Measurements from ENCODE around the gene WNT7A. TPM values are rescaled to one million over a fixed set of nuclear protein-coding genes. Genes with fewer than 3 reads are reported as not detected.

Gene WNT7A
- total RNA-seq, 1 donor from 2014 or later = not detected

DNA sequence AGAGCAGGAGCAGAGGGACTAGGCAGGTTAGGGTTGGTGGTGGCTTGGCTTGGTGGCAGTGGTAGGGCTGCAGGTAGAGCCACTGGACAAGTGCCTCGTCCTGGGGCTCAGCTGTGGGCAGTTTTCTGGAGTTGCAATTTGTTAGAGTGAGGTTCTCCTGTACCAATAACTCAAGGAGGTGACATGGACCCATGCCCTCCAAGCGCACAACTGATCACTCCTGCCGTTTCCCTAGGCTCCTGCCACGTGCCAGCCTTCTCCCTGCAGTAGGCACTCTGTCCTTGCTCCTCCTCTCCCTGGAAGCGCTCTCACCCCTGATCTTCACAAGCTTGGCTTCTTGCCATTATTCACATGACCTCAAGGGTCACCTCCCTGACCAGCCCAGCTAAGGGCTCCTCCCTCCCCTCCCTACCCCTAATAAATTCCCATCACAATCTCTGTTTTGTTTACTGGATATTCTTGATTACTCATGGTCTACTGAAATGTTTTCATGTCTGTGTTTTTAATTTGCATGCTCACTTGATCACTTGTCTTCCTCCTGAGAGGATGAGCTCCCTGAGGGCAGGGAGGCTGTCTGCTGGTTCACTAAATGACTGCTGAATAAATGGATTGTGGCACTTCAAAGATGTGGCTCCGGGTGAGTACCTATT, 3.3 kb downstream of the WNT7A start:
- H3K36me3 Mint-ChIP-seq (ENCODE audit: unreplicated experiment) = peaks cover 10% of the 10 kb centered on the region
- TF ChIP-seq, protein P1, sequence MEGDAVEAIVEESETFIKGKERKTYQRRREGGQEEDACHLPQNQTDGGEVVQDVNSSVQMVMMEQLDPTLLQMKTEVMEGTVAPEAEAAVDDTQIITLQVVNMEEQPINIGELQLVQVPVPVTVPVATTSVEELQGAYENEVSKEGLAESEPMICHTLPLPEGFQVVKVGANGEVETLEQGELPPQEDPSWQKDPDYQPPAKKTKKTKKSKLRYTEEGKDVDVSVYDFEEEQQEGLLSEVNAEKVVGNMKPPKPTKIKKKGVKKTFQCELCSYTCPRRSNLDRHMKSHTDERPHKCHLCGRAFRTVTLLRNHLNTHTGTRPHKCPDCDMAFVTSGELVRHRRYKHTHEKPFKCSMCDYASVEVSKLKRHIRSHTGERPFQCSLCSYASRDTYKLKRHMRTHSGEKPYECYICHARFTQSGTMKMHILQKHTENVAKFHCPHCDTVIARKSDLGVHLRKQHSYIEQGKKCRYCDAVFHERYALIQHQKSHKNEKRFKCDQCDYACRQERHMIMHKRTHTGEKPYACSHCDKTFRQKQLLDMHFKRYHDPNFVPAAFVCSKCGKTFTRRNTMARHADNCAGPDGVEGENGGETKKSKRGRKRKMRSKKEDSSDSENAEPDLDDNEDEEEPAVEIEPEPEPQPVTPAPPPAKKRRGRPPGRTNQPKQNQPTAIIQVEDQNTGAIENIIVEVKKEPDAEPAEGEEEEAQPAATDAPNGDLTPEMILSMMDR (IDR thresholded peaks at IDR 0.05; ENCODE audit: partially characterized antibody, unreplicated experiment) = no peak
- H3K27ac Mint-ChIP-seq (ENCODE audit: unreplicated experiment) = no peak overlapping the region
- no peaks in the 10 kb centered on the region for H3K4me1 Mint-ChIP-seq (ENCODE audit: low read depth, unreplicated experiment)
- DNase-seq = peak; percentile 3
- H3K9me3 Mint-ChIP-seq (ENCODE audit: unreplicated experiment) = peaks cover 5% of the 10 kb centered on the region
- peak overlapping the region; percentile 6 for H3K4me3 Mint-ChIP-seq (ENCODE audit: unreplicated experiment)
- peaks cover 32% of the 10 kb centered on the region for H3K27me3 Mint-ChIP-seq (ENCODE audit: unreplicated experiment)

DNA sequence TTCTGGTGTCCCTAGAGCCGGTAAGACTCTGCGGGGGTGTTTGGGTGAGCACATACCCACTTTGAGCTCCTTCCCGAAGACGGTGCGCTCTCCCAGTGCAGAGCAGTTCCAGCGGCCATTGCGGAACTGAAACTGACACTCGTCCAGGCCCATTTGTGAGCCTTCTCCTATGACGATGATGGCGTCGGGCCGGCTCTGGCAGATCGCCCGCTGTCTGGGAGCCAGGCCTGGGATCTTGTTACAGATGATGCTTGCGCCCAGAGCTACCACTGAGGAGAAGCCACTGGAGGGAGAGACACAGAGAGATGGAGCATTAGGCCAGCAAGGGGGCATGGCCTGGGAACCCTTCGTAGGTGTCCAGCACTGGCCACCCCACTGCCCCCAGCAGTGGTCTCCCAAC, 5.0 kb downstream of the WNT7A start:
- Mint-ChIP-seq H3K4me1 (ENCODE audit: low read depth, unreplicated experiment) (no peaks in the 10 kb centered on the region), H3K27ac (ENCODE audit: unreplicated experiment) (no peak overlapping the region), H3K27me3 (ENCODE audit: unreplicated experiment) (peaks cover 28% of the 10 kb centered on the region), H3K4me3 (ENCODE audit: unreplicated experiment) (no peak overlapping the region), H3K36me3 (ENCODE audit: unreplicated experiment) (peaks cover 13% of the 10 kb centered on the region), H3K9me3 (ENCODE audit: unreplicated experiment) (peaks cover 6% of the 10 kb centered on the region)
- peak; percentile 13 for DNase-seq
- TF ChIP-seq, protein P1 (IDR thresholded peaks at IDR 0.05; ENCODE audit: partially characterized antibody, unreplicated experiment) = no peak

DNA sequence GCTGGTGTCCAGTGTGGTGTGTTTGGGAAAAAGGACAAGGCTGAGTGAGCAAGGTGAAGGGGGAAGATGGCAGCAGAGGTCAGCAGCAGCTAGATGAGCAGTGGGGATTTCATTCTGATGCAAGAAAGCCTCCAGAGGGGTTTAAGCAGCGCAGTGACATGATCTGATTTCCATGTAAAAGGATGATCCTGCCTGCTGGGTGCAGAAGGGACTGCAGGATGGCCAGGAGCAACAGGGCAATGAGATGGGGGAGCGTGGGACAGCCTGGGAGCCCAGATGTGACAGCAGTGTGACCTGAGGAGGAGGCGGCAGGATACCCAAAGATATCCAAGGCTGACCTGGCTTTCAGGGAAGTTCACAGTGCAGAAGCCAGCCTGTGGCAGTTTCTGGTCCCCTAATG, 6.1 kb downstream of the WNT7A start:
- TF ChIP-seq, protein P1 (IDR thresholded peaks at IDR 0.05; ENCODE audit: partially characterized antibody, unreplicated experiment) = peak; percentile 12
- Mint-ChIP-seq H3K9me3 (ENCODE audit: unreplicated experiment) (peaks cover 9% of the 10 kb centered on the region), H3K27ac (ENCODE audit: unreplicated experiment) (no peak overlapping the region), H3K27me3 (ENCODE audit: unreplicated experiment) (peaks cover 30% of the 10 kb centered on the region), H3K4me3 (ENCODE audit: unreplicated experiment) (no peak overlapping the region), H3K36me3 (ENCODE audit: unreplicated experiment) (peaks cover 13% of the 10 kb centered on the region), H3K4me1 (ENCODE audit: low read depth, unreplicated experiment) (no peaks in the 10 kb centered on the region)
- DNase-seq = peak; percentile 14

DNA sequence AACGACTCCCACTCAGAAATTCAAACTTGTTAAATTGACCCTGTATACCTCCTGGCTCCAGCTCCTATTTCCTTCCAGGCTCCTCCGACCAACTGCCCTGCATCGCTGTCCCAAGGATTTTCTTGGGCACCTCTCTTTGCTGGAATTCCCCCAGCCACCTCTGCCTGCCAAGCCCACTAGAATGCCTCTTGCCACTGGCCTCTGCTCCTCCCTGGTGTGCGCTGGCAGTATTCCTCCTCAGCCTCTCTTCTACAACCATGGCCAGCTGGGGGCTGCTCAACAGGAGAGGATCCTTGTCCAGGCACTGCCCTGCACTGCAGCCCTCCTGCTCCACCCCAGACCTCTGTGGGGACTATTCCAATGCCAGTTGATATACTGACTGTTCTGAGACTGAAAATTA, 7.4 kb downstream of the WNT7A start:
- Mint-ChIP-seq H3K27ac (ENCODE audit: unreplicated experiment) (no peak overlapping the region), H3K9me3 (ENCODE audit: unreplicated experiment) (peaks cover 8% of the 10 kb centered on the region), H3K4me3 (ENCODE audit: unreplicated experiment) (no peak overlapping the region), H3K36me3 (ENCODE audit: unreplicated experiment) (peaks cover 13% of the 10 kb centered on the region), H3K27me3 (ENCODE audit: unreplicated experiment) (peaks cover 30% of the 10 kb centered on the region), H3K4me1 (ENCODE audit: low read depth, unreplicated experiment) (no peaks in the 10 kb centered on the region)
- no peak for DNase-seq
- TF ChIP-seq, protein P1 (IDR thresholded peaks at IDR 0.05; ENCODE audit: partially characterized antibody, unreplicated experiment) = no peak

DNA sequence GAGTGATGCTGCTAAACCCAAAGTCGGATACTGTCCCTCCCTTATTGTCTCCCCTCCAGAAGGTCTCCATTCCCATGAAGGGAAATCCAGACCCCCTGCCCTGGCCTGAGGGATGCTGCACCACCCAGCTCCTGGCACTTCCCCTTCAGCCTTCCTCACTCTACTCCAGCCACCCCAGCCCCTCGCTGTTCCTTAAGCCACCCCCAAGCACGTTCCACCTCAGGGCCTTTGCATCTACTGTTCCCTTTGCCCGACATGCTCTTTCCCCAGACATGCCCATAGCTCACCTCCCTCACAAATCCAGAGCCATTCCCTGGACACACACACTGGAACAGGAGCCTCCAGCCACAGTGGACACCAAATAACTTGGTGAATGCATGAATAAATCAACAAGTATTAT, 8.1 kb downstream of the WNT7A start:
- Mint-ChIP-seq H3K4me3 (ENCODE audit: unreplicated experiment) (no peak overlapping the region), H3K9me3 (ENCODE audit: unreplicated experiment) (peaks cover 6% of the 10 kb centered on the region), H3K36me3 (ENCODE audit: unreplicated experiment) (peaks cover 13% of the 10 kb centered on the region), H3K27me3 (ENCODE audit: unreplicated experiment) (peaks cover 26% of the 10 kb centered on the region), H3K4me1 (ENCODE audit: low read depth, unreplicated experiment) (no peaks in the 10 kb centered on the region), H3K27ac (ENCODE audit: unreplicated experiment) (no peak overlapping the region)
- TF ChIP-seq, protein P1 (IDR thresholded peaks at IDR 0.05; ENCODE audit: partially characterized antibody, unreplicated experiment) = no peak
- no peak for DNase-seq
